HepG2 (cell line): Measurements from ENCODE around the gene MEAK7. TPM values are rescaled to one million over a fixed set of nuclear protein-coding genes. Genes with fewer than 3 reads are reported as not detected.

Source experiments
- ARID4A ChIP-seq: sonication (generic); formaldehyde crosslinking; IDR thresholded peaks from 2 replicates; pipeline ENCODE4 v1.5.0; 2020; ENCODE audit warnings: mild to moderate bottlenecking, missing genetic modification reagents, borderline replicate concordance
- GMEB1 ChIP-seq: sonication (generic); formaldehyde crosslinking; IDR thresholded peaks from 2 replicates; pipeline ENCODE4 v1.5.1; 2020; ENCODE audit warnings: missing genetic modification reagents, mild to moderate bottlenecking, borderline replicate concordance
- MAFK ChIP-seq, 2 experiments: IDR thresholded peaks in 1 of 2; conservative IDR thresholded peaks in 1 of 2; 2 replicates each; pipeline ENCODE4 v1.6.1; 2011; ENCODE audit warnings: improper control_type of control experiment in 2 of 2, low read length in 2 of 2
- THRA ChIP-seq: sonication (generic); formaldehyde crosslinking; IDR thresholded peaks from 2 replicates; pipeline ENCODE4 v1.4.0; 2020; ENCODE audit warnings: missing genetic modification reagents, borderline replicate concordance
- ZNF318 ChIP-seq: sonication (generic); formaldehyde crosslinking; IDR thresholded peaks from 2 replicates; pipeline ENCODE4 v1.4.0; 2020; ENCODE audit warnings: mild to moderate bottlenecking, missing genetic modification reagents
- ZNF484 ChIP-seq: sonication (generic); formaldehyde crosslinking; IDR thresholded peaks from 2 replicates; pipeline ENCODE4 v1.5.1; 2020; ENCODE audit warnings: mild to moderate bottlenecking, low read depth, missing genetic modification reagents, borderline replicate concordance
- polyA plus RNA-seq, 8 experiments: library from polyadenylated mRNA; depleted of rRNA in 3 of 8; stranded (reverse) in 7 of 8; unstranded in 1 of 8; fragments of >200 nt; fragmentation: Illumina TruSeq in 4 of 8; extraction: Trizol in 4 of 8; gene quantifications; 2 replicates each; pipeline versions ENCODE4 v1.2.1 to v1.2.3, GENCODE V29; 2011 to 2016; ENCODE audit warnings: low read depth in 4 of 8, missing spikeins in 1 of 8, mixed read lengths in 1 of 8; ENCODE audit not compliant: insufficient read depth in 1 of 8
- total RNA-seq, 5 experiments: library from RNA; depleted of rRNA; stranded (reverse); fragments of >200 nt; fragmentation: Illumina TruSeq; extraction: Trizol; gene quantifications; 2 replicates each; pipeline ENCODE4 v1.2.3, GENCODE V29; 2016; ENCODE audit warnings: low read depth in 1 of 5

MEAK7 gene
- total and polyA plus RNA-seq, 2 of the 13 experiments (the other 11 are each of a cell fraction or from before 2014, with no cell fraction given) = 11.8 to 14.7 TPM

DNA sequence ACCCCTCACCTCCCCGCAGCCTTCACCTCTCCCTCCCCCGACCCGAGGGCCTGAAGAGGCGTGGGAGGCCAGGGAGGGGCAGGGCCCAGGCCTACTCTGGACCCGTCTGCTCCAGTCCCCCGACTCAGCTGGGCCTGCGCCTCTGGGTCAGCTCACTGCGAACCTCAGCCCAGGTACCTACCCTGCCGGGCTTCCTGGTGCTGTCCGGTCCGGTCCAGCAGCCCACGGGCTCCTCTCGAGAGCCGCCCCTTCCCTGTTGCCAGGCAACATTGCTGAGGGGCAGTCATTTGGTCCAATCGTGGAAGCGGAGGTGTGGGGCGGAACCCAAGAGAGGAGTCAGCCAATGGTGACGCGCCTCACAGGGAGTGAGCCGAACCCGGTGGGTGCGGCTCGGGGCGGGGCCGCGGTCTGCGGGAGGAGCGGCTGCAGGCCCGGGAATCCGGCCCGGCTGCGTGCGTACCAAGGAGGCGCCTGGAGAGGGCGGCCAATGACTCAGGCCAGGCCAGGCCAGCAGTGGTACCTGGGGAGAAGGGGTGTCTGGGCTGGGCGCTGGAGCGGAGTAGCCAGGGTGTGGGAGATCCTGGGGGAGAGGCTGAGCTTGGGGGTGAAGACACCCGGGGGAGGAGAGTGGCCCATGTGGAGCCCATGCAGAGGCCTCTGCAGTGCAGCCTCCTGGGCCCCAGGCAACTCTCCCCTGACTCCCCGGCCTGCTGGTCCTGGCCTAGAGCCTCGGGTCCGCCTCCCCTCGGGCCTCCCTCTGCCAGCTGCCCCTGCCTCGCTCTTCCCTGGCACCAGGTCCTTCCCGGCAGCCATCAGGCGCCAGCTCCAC lies at the start of gene MEAK7 (continued):
- no peak for TF ChIP-seq MAFK (conservative IDR thresholded peaks at IDR 0.05 in 1 of 2, IDR thresholded peaks at IDR 0.05 in 1 of 2; ENCODE audit: low read length in 2 of 2)
- TF ChIP-seq ARID4A = peak; percentile 77
- TF ChIP-seq ZNF318 (CRISPR knock-in tag) = no peak
- TF ChIP-seq GMEB1 (CRISPR knock-in tag) = peak; percentile 44; the same call in 1 of the 2 replicates
- TF ChIP-seq ZNF484 (CRISPR knock-in tag) = no peak
- TF ChIP-seq THRA (CRISPR knock-in tag) = no peak
